GM21723 (cell line): ENCODE results near the gene ADARB2.
"Not testable (repeated sequence)": the region's sequence is repeated elsewhere in the genome, so short reads cannot be mapped to it uniquely, and the experiment has no call there.

Source experiments
- ATAC-seq: cut with Tn5 transposase; IDR thresholded peaks from one replicate; pipeline ENCODE4 v1.9.1; 2021; ENCODE audit warnings: mild to moderate bottlenecking, moderate library complexity; ENCODE audit not compliant: unreplicated experiment

Gene ADARB2

DNA sequence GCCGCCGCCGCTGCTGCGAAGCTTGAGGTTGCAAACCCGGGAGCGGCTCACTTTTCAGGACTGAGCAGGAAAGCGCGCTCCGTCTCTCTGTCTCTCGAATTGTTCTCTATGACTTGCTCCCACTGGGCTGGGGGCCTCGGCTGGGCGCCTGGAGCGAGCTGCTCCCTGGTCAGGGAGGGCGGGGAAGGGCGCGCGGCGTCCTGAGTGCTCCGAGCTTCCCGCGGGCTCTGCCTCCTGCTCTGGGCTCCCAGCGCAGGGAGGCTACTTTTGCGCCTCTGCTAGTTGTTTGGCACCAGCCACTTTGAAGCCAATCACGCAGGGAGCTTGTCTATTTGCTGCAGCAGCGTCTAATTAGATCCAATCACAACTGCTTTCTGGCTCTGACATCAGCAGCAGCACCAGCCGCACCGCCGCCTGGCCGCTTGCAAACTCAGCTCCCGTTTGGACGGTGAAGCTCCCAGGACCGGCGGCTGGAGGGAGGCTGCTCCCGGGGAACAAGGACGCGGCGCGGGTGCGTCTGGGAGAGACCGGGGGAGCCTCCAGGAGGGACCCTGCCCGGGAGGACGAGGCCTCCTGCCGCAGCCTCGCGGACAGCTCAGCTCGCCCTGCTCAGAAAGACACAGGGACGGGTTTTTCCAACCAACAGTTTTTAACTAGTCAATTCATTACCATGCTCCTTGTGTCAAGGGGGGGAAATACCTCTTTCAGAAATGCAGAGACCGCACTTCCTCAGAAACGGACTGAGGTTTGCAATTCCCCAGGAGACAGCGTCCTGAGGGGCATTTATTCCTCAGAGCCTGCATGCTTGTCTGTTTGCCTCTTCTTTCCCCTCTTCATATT lies at the start of gene ADARB2:
ADARB2 (minus strand) TSS at position 304 of the 840 bp plus-strand sequence.
- ATAC-seq = peak; percentile 65

DNA sequence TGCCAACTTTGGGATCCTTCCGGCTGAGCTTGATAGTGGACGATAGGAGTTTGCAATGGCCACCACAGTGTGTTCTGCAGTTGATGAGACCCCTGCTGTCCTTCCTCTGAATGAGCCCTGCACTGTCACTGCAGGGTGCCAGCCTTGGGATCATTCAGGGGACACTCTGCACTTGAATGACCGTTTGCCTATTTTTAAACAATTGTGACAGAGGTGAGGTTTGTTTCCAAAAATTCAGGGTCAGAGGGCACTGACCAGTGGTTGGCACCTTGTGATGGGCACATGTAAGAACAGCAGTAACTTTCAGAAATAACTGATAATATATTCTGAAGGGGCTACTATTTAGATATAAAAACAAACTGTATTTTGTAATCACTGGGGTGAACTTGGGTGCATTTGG lies 48.5 kb upstream of the ADARB2 start:
- ATAC-seq = no peak

DNA sequence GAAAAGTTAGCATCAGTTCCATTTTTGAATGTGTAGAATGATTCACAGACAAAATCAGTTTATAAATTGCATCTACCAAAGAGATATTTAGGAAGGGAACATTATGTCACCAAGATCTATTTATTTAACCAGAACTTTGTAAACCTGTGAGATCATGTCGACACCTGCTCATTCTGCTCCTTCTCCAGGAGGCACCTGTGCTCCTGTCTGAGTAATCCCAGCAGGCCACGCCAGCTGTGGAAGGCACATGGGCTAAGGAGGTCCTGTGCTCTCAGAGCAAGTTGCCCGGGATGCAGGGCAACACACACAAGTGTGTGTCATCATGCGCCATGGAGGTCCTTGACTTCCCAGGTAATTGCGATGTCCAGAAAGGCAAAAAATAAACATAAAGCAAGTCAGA lies 45.5 kb upstream of the ADARB2 start:
- ATAC-seq = no peak

DNA sequence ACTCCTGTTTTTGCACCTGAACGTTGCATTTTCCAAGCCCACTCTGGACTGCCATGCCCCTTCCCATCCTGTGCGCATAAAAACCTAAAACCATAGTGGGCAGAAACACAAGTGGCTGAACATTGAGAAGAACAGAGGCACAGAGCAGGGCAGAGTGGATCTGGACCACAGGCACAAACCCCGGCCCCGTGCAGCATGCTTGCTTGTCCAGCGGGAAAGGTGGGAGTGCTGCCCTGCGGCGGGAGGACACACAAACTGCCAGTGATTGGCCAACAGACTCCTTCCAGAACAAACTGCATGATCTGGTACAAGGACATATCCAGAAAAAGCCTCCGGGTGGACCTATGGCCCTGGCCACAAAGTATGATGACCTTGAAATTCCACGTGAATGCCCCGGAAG lies 42.5 kb upstream of the ADARB2 start:
- no peak for ATAC-seq

DNA sequence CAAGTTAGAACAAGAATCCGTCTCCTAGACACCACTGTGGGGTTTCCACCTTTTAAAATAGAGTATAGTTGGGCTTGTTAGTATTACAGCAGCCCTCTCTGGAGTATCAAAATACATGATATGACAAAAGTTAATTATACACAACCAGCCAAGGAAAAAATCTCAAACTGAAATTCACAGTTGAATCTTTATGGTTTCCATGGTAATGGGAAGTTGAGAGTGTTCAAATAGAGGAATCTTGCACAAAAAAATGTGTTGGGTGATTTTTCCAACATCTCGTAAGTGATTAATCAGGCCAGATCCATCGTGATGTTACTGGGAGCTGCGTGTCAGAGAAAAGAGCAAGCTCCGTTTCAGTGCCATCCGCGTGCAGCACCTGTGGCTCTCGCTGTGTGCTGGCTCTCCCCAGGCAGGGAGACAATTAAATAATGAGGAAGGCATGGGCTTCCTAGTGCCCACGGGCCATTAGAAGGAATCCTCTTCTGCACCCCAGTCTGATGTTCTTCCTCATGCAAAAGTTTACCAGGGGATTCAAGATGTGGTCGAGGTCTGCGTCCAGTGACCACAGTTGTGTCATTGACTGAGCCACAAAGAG lies 41.1 kb upstream of the ADARB2 start:
- no peak for ATAC-seq

DNA sequence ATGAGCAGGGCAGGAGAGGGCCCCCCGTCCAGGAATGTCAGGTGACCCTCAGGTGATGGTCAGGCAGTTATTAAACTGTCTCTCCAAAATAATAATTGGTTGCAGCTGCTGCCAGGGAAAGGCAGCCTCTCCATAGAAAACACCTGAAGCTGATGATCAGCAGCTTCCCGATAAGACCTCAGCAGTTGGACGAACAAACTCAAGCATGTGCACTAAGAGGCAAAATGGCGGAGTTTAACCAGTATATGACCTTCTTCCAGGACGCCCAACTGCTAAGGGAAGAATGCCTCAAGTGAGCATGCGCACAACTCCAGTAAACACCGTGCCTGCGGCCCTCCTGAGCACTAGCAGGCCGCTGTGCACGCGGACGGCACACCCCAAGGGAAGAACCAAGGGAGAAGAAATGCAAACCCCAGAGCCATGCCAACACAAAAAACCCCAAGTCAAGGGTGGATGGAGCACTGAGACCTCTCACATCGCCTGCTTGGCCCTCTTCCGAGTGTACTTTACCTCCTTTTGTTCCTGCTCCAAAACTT lies 38.9 kb upstream of the ADARB2 start:
- no peak for ATAC-seq

DNA sequence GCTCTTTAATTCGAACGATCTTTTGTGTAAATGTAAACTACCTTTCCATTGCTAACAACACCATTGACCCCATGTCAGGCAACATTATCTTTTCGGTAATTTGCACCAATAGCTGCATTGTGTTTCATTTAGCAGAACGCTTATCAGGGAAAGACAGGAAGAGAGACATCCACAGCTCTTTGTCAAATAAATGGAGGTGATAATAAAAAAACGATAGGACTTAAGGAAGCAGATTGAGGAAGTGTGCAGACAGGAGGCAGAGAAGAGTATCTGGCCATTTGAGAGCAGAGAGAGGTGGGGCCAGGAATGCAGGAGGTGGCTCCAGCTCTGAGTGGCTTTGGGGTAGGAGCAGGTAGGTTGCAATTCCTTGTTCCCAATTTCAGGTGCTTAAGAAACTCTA lies 37.5 kb upstream of the ADARB2 start:
- ATAC-seq = no peak

DNA sequence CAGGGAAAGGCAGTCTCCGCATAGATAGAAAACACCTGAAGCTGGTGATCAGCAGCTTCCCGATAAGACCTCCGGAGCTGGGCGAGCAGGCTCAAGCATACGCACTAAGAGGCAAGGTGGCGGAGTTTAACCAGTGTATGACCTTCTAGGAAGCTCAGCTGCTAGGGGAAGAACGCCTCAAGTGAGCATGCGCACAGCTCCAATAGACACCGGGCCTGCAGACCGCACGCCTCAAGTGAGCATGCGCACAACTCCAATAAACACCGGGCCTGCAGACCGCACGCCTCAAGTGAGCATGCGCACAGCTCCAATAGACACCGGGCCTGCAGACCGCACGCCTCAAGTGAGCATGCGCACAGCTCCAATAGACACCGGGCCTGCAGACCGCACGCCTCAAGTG lies 35.9 kb upstream of the ADARB2 start:
- ATAC-seq = not testable (repeated sequence)

DNA sequence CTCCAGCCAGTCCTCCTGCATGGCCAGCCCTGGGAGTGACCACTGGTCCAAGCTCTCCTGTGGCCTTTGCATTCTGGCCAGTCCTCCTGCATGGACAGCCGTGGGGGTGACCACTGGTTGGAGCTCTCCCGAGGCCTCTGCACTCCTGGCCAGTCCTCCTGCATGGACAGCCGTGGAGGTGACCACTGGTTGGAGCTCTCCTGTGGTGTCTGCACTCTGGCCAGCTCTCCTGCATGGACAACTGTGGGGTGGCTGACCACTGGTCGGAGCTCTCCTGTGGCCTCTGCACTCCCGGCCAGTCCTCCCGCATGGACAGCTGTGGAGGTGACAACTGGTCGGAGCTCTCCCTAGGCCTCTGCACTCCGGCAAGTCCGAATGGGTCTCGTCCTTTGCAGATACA lies 28.7 kb upstream of the ADARB2 start:
- no peak for ATAC-seq

DNA sequence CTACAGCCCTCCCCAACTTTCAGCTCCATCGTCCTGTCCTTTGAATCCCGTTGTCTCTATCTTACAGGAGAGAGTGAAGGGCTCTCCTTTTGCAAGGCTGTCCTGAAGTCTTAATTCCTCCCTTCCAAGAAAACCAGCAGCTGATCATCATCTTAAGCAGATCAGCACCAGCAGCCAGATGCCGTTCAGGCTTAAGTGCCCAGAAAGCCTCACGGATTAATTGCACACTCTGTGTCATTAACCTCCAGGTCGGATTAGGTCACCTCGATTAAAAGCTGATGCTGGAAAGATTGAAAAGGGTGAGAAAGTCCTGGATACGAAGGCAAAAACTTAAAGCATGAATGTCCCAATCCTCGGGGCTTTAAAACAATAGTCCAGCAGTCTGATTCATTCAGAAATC lies 24.8 kb upstream of the ADARB2 start:
- ATAC-seq = no peak

DNA sequence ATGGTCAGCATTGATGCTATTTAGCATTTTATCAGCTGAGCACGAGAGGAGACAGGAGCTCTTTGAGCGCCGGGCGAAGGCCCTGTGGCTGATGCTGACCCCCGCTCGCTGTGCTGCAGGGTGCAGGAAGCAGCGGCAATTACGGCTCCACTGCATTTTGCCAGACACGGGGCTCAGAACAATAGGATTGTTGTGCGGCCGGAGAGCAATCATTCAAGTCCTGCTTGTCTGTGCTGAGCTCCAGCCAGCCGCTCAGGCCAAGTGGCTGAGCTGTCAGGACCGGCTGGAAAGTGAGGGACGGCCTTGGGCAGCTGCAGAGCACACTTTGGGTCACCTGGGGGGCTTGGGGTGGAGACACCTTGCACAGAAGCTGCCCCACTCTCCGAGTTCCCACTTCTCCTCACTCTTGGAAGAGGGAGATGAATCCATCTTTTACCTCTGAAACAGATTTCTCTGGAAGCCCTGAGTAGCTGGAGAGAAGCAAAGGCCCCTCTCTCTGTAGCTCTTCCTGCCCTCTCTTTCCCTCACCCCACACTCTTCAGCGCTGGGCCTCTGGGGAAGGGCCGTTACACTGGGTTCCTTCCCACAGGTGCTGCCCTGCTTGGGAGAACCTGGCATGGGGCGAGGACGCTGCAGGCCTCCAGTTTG lies 17.3 kb upstream of the ADARB2 start:
- no peak for ATAC-seq

DNA sequence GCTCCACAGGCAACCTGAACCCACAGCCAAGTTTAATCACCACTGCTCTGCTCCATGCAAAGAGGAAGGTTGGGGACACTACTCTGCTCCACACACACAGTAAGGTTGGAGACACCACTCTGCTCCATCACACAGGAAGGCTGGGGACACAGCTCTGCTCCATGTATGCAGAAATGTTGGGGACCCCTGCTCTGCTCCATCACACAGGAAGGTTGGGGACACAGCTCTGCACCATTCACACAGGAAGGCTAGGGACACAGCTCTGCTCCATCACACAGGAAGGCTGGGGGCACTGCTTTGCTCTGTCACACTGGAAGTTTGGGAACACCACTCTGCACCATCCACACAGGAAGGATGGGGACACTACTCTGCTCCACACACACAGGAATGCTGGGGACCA lies 14.8 kb upstream of the ADARB2 start:
- no peak for ATAC-seq

DNA sequence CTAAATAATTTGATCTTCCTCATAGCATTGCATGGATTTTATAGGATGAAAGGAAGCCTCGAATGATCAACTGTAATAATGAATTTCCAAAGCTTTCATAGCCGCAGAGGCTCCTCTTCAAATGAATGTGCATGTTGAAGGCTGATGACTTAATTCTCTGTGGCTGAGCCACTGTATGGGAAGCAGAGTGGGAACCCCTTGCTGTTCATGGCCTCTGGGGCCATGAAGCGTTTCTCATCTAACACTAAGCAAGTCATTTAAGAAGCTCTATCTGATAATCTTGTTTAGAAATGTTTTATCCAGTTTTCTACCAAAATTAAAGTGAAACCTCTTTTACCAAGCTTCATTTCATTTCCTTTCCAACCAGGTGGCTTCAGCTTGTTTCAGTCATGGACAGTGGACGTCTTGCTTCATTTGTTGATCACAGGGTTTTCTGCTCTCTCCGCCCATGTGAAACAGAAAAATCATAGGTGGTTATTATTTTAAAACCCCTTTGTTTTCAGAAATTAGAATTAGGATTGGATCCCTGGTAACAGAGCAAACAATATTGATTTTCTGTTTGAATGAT lies 10.3 kb upstream of the ADARB2 start:
- ATAC-seq = no peak

DNA sequence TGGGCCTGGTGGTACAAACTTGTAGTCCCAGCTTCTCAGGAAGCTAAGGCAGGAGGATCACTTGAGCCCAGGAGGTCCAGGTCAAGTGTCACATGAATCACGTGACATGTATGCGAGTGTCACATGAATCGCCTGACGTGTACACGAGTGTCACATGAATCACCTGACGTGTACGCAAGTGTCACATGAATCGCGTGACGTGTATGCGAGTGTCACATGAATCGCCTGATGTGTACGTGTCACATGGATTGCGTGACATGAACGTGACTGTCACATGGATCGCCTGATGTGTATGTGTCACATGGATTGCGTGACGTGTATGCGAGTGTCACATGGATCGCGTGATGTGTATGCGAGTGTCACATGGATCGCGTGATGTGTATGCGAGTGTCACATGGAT lies 9.5 kb upstream of the ADARB2 start:
- ATAC-seq = no peak

DNA sequence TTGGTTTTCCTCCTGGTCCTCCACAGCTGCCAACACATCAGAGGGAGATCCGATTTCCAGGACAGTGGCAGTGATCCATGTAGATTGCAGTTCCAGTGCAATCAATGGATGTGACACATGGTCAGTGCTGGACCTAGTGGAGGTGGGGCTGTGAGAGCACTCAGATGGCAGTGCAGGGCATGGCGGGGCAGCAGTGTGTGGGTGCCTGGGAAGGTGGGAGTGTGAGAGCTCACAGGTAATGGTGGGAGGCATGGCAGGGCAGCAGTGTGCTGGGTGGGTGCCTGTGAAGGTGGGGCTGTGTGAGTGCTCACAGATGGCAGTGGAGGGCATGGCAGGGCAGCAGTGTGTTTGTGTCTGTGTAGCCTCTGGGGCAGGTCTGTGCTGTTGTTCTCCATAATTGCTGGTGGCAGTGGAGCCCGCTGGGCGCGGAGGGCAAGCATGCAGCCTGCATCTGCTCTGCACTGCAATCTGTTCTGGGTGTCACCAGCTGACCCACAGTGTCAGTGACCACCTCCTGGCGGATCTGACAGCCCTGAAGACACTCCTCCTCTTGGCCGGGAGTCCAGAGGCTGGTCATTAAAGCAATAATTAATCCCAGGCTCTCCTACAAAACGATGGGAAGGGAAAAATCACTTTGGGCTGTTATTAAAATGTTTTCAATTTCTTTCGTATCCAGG lies 8.6 kb upstream of the ADARB2 start:
- no peak for ATAC-seq

DNA sequence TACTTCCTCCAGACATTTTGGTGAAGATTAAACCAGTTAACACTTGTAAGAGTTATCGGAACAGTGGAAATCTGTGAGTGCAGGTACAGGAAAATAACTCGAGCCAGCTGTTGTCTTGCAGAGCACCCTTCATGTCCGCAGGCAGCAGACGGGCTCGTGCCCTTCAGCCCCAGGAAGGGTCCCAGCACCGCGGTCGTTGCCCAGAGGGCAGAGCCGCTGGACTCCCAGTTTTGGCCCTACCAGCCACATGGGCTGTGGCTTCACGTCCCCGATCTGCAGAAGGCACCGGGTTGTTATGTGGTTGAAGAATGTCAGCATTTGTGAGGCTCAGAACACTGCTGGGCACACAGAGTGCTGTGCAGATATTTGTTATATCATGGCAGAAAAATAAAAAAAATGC lies 7.2 kb upstream of the ADARB2 start:
- no peak for ATAC-seq

DNA sequence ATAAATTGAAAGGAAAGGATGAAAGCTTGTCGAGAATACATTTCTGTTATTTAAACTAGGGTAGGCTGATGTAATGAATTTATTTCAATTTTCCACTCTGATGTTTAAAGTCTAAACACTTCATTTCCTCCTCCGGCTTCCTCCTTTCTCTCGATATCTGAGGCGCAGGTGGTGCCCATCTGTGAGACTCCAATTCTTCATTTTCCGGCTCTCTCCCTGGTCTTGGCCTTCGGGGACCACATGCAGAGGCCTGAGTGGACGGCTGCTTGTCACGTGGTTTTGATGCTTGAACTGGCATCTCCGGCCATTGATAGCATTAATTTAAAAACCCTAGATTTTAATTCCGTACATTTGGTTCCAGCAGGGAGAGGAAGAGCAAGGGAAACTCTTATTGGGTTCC lies 5.8 kb upstream of the ADARB2 start:
- ATAC-seq = no peak

DNA sequence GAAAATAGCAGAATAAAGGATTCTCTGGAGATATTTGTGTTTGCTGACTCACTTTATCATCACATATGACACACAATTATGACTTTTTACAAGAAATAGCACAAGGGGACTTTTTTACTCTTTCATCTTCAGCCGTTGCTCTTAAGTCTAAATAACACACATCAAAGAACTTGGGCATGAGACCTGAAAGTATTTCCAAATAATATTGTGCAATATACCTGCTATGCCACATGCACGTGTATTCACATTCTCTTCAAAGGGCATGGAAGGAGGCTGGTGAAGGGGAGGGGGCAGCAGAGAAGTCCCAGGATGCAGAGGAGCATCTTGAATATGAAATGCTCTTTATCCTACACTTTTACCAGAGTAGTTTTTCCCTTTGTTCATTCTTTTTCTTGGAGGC lies 4.1 kb upstream of the ADARB2 start:
- ATAC-seq = no peak

DNA sequence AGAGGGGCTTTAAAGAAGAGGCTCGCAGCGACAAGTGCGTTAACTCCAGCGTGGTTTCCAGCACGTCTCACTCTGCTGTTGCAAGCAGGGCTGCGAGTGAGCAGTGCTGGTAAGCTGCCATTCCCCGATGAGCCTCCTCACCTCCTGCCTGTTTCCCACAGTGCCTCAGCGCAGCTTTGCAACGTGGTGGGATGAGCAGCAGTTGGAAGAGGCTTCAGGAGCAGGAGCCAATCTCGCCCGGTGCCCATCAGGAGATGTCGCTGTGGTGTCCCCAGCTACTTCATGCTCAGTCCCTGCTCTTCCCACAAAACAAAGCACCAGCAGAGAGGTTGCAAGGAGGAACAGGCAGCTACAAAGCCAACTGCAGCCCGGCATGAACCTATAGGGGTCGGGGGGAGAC lies 2.4 kb upstream of the ADARB2 start:
- ATAC-seq = no peak

DNA sequence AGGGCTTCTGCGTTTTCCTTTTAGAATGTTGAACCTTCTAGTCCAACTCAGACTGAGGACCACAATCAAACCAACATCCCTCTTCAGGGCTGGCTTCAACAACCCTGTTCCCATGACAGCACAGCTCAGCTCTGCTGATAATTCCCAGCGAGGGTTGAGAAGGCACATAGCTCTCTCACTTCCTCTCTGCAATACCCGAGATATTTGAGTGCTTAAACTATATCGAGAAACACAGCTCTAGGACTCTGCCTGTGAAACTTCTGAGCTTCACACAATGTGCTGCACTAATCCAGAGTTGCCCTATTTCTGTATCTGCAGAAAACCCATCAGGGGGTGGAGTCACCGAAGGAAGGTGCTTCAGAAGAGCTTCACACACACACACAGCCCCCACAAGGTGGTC lies 1.6 kb upstream of the ADARB2 start:
- peak; percentile 42 for ATAC-seq

DNA sequence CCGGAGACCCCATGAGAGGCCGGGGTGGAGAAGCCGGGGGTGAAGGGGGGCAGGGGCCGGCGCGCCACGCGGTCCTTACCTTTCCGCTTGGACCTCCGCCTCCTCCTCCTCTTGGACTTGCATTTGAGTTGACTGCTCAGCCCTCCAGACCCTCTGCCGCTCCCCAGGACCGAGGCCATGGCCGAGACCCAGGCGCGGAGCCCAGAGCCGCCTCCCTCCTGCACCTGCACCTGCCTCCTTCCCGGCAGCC lies 428 bp downstream of the ADARB2 start:
- peak; percentile 26 for ATAC-seq
